NCI-H1417 (cell line): ENCODE data around the gene KMT2E.

Experiments used
- DNase-seq, 3 experiments: peaks; one replicate each; lab custom pipeline; 2025; lab: John Stamatoyannopoulos, UW

Gene KMT2E

GRCh38 chr7:105009667-105010503 lies 4.1 kb upstream of the KMT2E start:
- no peak for DNase-seq

- DNase-seq = no peak
Measured at GRCh38 chr7:105010504-105011130, 3.4 kb upstream of the KMT2E start.

- no peak for DNase-seq
Measured at GRCh38 chr7:105011141-105011830, 2.7 kb upstream of the KMT2E start.

GRCh38 chr7:105011831-105012502 lies 2.0 kb upstream of the KMT2E start:
- peak in 1 of 3 experiments; percentile 54 for DNase-seq

- DNase-seq = peak; percentile 97 to 99 (median 98)
Measured at GRCh38 chr7:105012503-105013220, 1.3 kb upstream of the KMT2E start.

DNA sequence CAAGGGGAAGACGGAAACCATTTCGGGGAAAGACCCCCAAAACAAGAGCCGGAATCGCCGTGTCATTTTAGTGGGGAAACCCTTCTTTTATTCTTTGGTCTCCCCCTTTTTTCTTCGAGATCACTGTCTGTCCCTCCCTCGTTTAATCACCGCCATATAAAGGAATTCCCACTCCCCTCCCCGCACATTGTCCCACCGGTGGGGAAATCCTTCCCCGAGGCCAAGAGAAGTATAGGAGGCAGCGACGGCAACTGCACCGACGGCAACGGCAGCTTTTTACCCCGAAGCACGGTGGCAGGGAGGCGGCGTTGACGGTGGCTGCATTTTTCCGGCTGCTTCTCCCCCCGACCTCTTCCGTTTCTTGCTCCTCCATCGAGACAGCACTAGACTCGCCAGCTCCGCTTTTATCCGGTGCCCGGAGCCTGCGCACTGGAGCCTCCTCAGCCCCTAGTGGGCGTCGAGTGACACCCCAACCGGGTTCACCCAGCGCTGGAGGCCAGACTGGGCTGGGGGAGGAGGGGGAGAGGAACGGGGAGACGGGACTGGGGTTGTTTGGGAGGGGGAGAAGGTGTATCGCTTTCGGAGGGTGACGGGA lies 687 bp upstream of the KMT2E start:
- DNase-seq = peak; percentile 94 to 96 (median 95)

GRCh38 chr7:105014693-105015389 lies 836 bp downstream of the KMT2E start:
- DNase-seq = peak; percentile 55 to 85 (median 81)

- DNase-seq = peak; percentile 54 to 83 (median 69)
Measured at GRCh38 chr7:105015390-105015965, 1.5 kb downstream of the KMT2E start.

DNA sequence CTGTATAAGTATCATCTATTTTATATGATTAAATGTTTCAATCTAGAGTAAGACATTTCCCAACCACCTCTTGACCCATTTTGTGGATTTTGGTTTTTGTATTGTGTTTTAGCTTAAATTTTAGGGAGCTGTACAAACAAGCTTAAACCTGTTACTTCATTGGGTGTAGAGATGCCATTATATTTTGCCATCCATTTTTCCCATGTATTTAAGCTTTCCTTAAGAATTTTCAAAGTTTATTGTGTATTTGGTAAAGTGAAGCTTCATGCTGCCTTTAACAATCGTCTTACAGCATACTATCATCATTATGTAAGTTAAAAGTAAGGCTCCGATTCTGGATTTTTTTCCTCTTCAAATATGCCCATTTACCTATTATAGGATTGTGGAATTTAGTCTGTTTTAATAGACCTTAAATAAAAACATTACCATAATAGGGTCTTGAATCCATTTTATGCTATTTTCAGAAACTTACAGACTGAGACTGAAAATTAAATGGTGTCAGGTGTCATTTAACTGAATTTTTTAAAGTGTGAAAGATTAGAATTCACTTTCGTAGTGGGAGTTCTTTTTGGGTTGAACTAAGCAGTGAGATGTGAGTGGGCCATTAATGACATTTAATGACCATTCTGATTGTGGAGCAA lies 2.2 kb downstream of the KMT2E start:
- peak in 2 of 3 experiments; percentile 11 to 67 for DNase-seq

- DNase-seq = no peak
Measured at GRCh38 chr7:105016709-105017656, 3.0 kb downstream of the KMT2E start.

DNA sequence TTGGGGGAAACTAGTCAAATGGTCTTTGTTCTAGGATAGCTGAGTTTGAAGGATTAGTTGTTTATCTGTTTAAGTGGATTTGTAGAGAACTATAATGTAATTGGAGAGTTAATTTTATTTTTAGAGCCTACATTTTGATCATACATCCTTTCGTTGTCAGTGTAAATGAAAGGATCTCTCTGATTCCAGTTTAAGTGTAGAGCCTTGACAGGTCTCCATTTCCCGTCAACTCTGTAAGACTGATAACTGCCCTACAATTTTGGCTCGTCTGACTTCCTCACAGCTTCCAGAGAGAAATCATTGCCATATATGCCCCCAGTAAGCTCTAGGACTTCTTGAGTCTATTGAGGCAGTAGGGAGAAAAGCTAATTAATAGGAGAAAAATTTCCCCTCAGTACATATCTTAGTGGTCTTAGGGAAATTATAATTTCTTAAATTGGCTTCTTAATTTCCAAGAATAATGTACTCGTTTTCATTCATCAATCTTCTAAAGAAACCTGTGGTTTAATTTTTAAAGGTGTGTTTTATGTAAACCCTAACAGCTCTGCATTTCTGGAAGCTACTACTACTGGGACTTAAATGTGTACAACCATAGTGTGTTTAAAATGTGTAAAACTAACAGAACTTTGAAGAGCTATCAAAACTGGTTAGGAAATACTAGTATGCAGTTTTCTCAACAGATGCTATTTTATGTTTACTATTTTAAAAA lies 3.8 kb downstream of the KMT2E start:
- DNase-seq = peak in 2 of 3 experiments; percentile 9 to 38

- no peak for DNase-seq
Measured at GRCh38 chr7:105019269-105019668, 5.3 kb downstream of the KMT2E start.

DNA sequence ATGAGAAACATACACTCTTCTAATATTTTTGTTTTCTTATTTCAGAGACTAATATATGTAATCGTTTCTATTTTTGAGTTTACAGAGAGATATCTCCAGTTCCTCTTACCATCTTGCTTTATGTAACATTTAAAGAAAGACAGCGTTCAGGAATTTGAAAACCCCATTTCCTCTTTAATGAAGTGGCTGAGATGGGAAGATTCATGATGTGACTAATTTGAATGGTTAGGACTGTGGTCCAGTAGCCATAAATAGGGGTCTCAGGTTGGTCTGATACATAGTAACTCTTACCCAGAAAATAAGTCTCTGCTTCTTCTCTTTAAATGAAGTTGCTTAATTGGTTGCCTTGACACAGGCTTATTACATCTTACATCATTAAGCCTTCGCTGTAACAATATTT lies 6.9 kb downstream of the KMT2E start:
- no peak for DNase-seq

DNA sequence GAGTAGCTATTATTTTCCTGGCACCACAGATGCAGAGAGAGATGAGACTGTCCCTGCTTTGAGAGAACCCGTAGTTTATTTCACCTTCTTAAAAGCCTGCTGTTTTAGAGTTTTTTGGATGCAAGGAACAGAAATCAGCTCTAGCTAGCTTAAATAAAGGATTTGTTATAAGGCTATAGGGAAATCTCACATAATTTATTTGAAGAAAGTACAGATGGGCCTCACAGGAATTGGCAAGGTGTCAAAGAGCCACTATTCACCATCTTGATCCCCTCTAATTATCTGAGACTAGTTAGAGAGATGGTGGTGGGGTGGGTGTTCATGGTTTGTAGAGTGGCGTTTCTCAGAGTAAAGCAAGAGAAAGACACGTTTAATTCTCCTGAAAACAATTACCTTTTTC lies 7.3 kb downstream of the KMT2E start:
- DNase-seq = peak in 1 of 3 experiments; percentile 62

GRCh38 chr7:105021967-105022366 lies 8.0 kb downstream of the KMT2E start:
- no peak for DNase-seq

- DNase-seq = no peak
Measured at GRCh38 chr7:105022458-105022857, 8.5 kb downstream of the KMT2E start.

DNA sequence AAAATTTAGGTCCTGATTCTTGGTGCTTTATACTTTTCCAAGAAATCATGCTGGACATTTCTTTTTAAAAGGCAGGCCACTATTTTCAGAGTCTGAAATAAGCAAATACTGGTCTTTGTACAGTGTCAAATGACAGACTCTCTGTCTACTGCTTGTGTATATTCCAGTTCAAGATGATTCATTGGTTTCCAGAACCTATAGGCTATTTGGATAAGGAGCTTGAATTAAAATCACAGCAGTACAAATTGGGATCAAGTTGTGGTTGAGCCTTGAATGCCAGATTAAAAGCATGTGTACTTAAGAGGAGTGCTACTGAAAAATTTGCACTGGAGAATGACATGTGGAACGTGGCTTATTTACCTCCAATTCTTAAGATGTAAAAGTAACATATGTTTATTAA lies 10.7 kb downstream of the KMT2E start:
- DNase-seq = peak in 2 of 3 experiments; percentile 41 to 55

GRCh38 chr7:105026750-105027149 lies 12.7 kb downstream of the KMT2E start:
- no peak for DNase-seq
